GM12892 (cell line): ENCODE data around the gene ARHGAP26.
A peak's percentile ranks its signal among the peaks of the same experiment; 100 is the strongest.

Experiments
- DNase-seq: peaks from one replicate; pipeline ENCODE4 v3.0.0; 2011; ENCODE audit not compliant: insufficient read length
- FAIRE-seq: peaks from 2 replicates; lab custom pipeline; 2011; peaks lifted over from hg19 to GRCh38; lab: Jason Lieb, UNC
- POLR2A ChIP-seq: IDR thresholded peaks from 2 replicates; pipeline ENCODE4 v1.6.1; 2011; ENCODE audit warnings: low read depth, low read length, control low read depth
- POLR2AphosphoS5 ChIP-seq: IDR thresholded peaks from 2 replicates; pipeline ENCODE4 v1.6.1; 2011; ENCODE audit warnings: low read depth, low read length, control low read depth
- TAF1 ChIP-seq: IDR thresholded peaks from 2 replicates; pipeline ENCODE4 v1.6.1; 2011; ENCODE audit warnings: low read depth, mild to moderate bottlenecking, control low read depth, low read length, borderline replicate concordance

ARHGAP26 gene

GRCh38 chr5:143008809-143009521 lies 238.8 kb downstream of the ARHGAP26 start:
- FAIRE-seq (peak; percentile 97), DNase-seq (no peak)
- TF ChIP-seq POLR2AphosphoS5 (no peak), TAF1 (no peak), POLR2A (no peak)

GRCh38 chr5:143010351-143010750 lies 240.2 kb downstream of the ARHGAP26 start:
- DNase-seq (no peak), FAIRE-seq (peak; percentile 71)
- TF ChIP-seq POLR2A (no peak), TAF1 (no peak), POLR2AphosphoS5 (no peak)

GRCh38 chr5:143011585-143011984 lies 241.4 kb downstream of the ARHGAP26 start:
- FAIRE-seq (no peak), DNase-seq (no peak)
- TF ChIP-seq POLR2AphosphoS5 (no peak), POLR2A (no peak), TAF1 (no peak)

- FAIRE-seq (no peak), DNase-seq (no peak)
- no peak for TF ChIP-seq TAF1
- no peak for TF ChIP-seq POLR2A
- TF ChIP-seq POLR2AphosphoS5, result no peak
These were observed 243.2 kb downstream of the ARHGAP26 start for GRCh38 chr5:143013176-143013891.

- DNase-seq (no peak), FAIRE-seq (peak; percentile 48)
These were observed 244.0 kb downstream of the ARHGAP26 start for GRCh38 chr5:143014017-143014651.

GRCh38 chr5:143016777-143017516 lies 246.8 kb downstream of the ARHGAP26 start:
- DNase-seq (no peak), FAIRE-seq (peak; percentile 61)
- TF ChIP-seq POLR2A (no peak), TAF1 (no peak), POLR2AphosphoS5 (no peak)

More at GRCh38 chr5:143014017-143014651, 244.0 kb downstream of the ARHGAP26 start:
- TF ChIP-seq POLR2A (no peak), POLR2AphosphoS5 (no peak), TAF1 (no peak)

- FAIRE-seq (peak; percentile 85), DNase-seq (no peak)
- no peak for TF ChIP-seq POLR2AphosphoS5
- TF ChIP-seq TAF1, result no peak
- no peak for TF ChIP-seq POLR2A
These were observed 247.4 kb downstream of the ARHGAP26 start for GRCh38 chr5:143017541-143017940.

GRCh38 chr5:143017992-143018391 lies 247.8 kb downstream of the ARHGAP26 start:
- TF ChIP-seq POLR2AphosphoS5, result no peak
- TF ChIP-seq TAF1, result no peak
- no peak for TF ChIP-seq POLR2A
- DNase-seq (no peak), FAIRE-seq (no peak)

- no peak for DNase-seq
- FAIRE-seq, result no peak
- TF ChIP-seq POLR2A (no peak), POLR2AphosphoS5 (no peak), TAF1 (no peak)
These were observed 249.0 kb downstream of the ARHGAP26 start for GRCh38 chr5:143019157-143019556.

GRCh38 chr5:143019614-143020515 lies 249.7 kb downstream of the ARHGAP26 start:
- DNase-seq, result no peak
- TF ChIP-seq POLR2AphosphoS5, result 0 out of 2 replicates have a peak, but pooled peaks have one; percentile 33
- TF ChIP-seq TAF1, result 0 out of 2 replicates have a peak, but pooled peaks have one; percentile 39
- TF ChIP-seq POLR2A, result no peak; the same call in 1 of the 2 replicates
- FAIRE-seq, result peak; percentile 98
